ENCODE results near the gene UBE2V1.

UBE2V1 gene

GRCh38 chr20:50054626-50055511 is 58.1 kb downstream of the UBE2V1 start:
- Histone ChIP-seq H2AFZ (ENCODE audit: low read depth, low read length) (no peak overlapping the region), H3K4me1 (ENCODE audit: control insufficient read depth, insufficient read depth, low read depth, low read length) (peaks cover 23% of the 10 kb centered on the region), H3K9ac (ENCODE audit: low read length) (peak overlapping the region; percentile 43), H2BK15ac (ENCODE audit: low read depth, poor library complexity, severe bottlenecking) (no peak overlapping the region), H2BK5ac (ENCODE audit: low read depth, low read length, poor library complexity, severe bottlenecking) (peak overlapping the region; percentile 60), H3K9me3 (ENCODE audit: control insufficient read depth, low read length) (no peaks in the 10 kb centered on the region), H3K27ac (ENCODE audit: low read length, poor library complexity, severe bottlenecking) (peak overlapping the region; percentile 97), H3K27me3 (ENCODE audit: control insufficient read depth in 1 of 2, insufficient read depth in 1 of 2, low read length in 2 of 2) (peaks cover 0 to 16% of the 10 kb centered on the region in 2 experiments), H3K23ac (ENCODE audit: low read length in 2 of 2) (no peak overlapping the region), H3K4me3 (ENCODE audit: insufficient read depth in 1 of 2, low read depth in 1 of 2, low read length in 2 of 2) (no peak overlapping the region), H3K18ac (ENCODE audit: low read depth in 1 of 2, low read length in 2 of 2) (peak overlapping the region; percentile 3 to 63), H4K91ac (ENCODE audit: low read length) (peak overlapping the region; percentile 52), H3K14ac (ENCODE audit: low read length in 2 of 2) (peak overlapping the region in 1 of 2 experiments; percentile 41), H4K8ac (ENCODE audit: low read length) (peak overlapping the region; percentile 33), H3K4me2 (ENCODE audit: low read length, poor library complexity, severe bottlenecking) (peak overlapping the region; percentile 49), H3K4ac (ENCODE audit: low read depth in 1 of 2, low read length in 2 of 2) (peak overlapping the region; percentile 55 to 80), H3K36me3 (ENCODE audit: control insufficient read depth in 1 of 2, insufficient read depth in 2 of 2, low read depth in 1 of 2, low read length in 2 of 2) (no peaks in the 10 kb centered on the region), H2BK12ac (ENCODE audit: low read length in 2 of 2) (peak overlapping the region; percentile 6 to 88), H2AK5ac (ENCODE audit: low read length, severe bottlenecking) (peak overlapping the region; percentile 91), H2BK120ac (ENCODE audit: low read depth, low read length) (peak overlapping the region; percentile 74), H3K79me1 (replicated peaks; ENCODE audit: low read length, poor library complexity, severe bottlenecking) (no peaks in the 10 kb centered on the region)
- no peak for DNase-seq
- 43% methylated on average over 34 of the region's 34 CpGs for WGBS

- H3K9me3 ChIP-seq (ENCODE audit: control insufficient read depth, low read length) = no peaks in the 10 kb centered on the region
- WGBS = 89% methylated on average over 4 of the region's 5 CpGs
- no peak overlapping the region for H3K23ac ChIP-seq (ENCODE audit: low read length in 2 of 2)
- no peak overlapping the region for H4K8ac ChIP-seq (ENCODE audit: low read length)
- H2BK15ac ChIP-seq (ENCODE audit: low read depth, poor library complexity, severe bottlenecking) = no peak overlapping the region
- peaks cover 23% of the 10 kb centered on the region for H3K4me1 ChIP-seq (ENCODE audit: control insufficient read depth, insufficient read depth, low read depth, low read length)
- H2BK12ac ChIP-seq (ENCODE audit: low read length in 2 of 2) = no peak overlapping the region
- H3K4me3 ChIP-seq (ENCODE audit: insufficient read depth in 1 of 2, low read depth in 1 of 2, low read length in 2 of 2) = no peak overlapping the region
- H2AFZ ChIP-seq (ENCODE audit: low read depth, low read length) = no peak overlapping the region
- H3K27me3 ChIP-seq (ENCODE audit: control insufficient read depth in 1 of 2, insufficient read depth in 1 of 2, low read length in 2 of 2) = peaks cover 0 to 16% of the 10 kb centered on the region in 2 experiments
- H3K79me1 ChIP-seq (replicated peaks; ENCODE audit: low read length, poor library complexity, severe bottlenecking) = no peaks in the 10 kb centered on the region
- peak overlapping the region; percentile 0 for H4K91ac ChIP-seq (ENCODE audit: low read length)
- no peak for DNase-seq
- peak overlapping the region; percentile 91 for H2AK5ac ChIP-seq (ENCODE audit: low read length, severe bottlenecking)
- H3K14ac ChIP-seq (ENCODE audit: low read length in 2 of 2) = no peak overlapping the region
- H2BK5ac ChIP-seq (ENCODE audit: low read depth, low read length, poor library complexity, severe bottlenecking) = no peak overlapping the region
- peak overlapping the region; percentile 51 for H3K27ac ChIP-seq (ENCODE audit: low read length, poor library complexity, severe bottlenecking)
- H3K4me2 ChIP-seq (ENCODE audit: low read length, poor library complexity, severe bottlenecking) = no peak overlapping the region
- no peaks in the 10 kb centered on the region for H3K36me3 ChIP-seq (ENCODE audit: control insufficient read depth in 1 of 2, insufficient read depth in 2 of 2, low read depth in 1 of 2, low read length in 2 of 2)
- no peak overlapping the region for H3K18ac ChIP-seq (ENCODE audit: low read depth in 1 of 2, low read length in 2 of 2)
- H3K9ac ChIP-seq (ENCODE audit: low read length) = no peak overlapping the region
- no peak overlapping the region for H2BK120ac ChIP-seq (ENCODE audit: low read depth, low read length)
- no peak overlapping the region for H3K4ac ChIP-seq (ENCODE audit: low read depth in 1 of 2, low read length in 2 of 2)
Observed at GRCh38 chr20:50054231-50054547, 58.8 kb downstream of the UBE2V1 start.

- H3K18ac ChIP-seq (ENCODE audit: low read depth in 1 of 2, low read length in 2 of 2) = peak overlapping the region in 1 of 2 experiments; percentile 32
- no peak overlapping the region for H3K9ac ChIP-seq (ENCODE audit: low read length)
- H3K4me3 ChIP-seq (ENCODE audit: insufficient read depth in 1 of 2, low read depth in 1 of 2, low read length in 2 of 2) = no peak overlapping the region
- H4K91ac ChIP-seq (ENCODE audit: low read length) = no peak overlapping the region
- no peak overlapping the region for H2AFZ ChIP-seq (ENCODE audit: low read depth, low read length)
- no peak overlapping the region for H3K4ac ChIP-seq (ENCODE audit: low read depth in 1 of 2, low read length in 2 of 2)
- H3K27ac ChIP-seq (ENCODE audit: low read length, poor library complexity, severe bottlenecking) = no peak overlapping the region
- no peak overlapping the region for H3K14ac ChIP-seq (ENCODE audit: low read length in 2 of 2)
- H3K9me3 ChIP-seq (ENCODE audit: control insufficient read depth, low read length) = no peaks in the 10 kb centered on the region
- DNase-seq = no peak
- no peaks in the 10 kb centered on the region for H3K36me3 ChIP-seq (ENCODE audit: control insufficient read depth in 1 of 2, insufficient read depth in 2 of 2, low read depth in 1 of 2, low read length in 2 of 2)
- H3K4me2 ChIP-seq (ENCODE audit: low read length, poor library complexity, severe bottlenecking) = no peak overlapping the region
- no peak overlapping the region for H2BK5ac ChIP-seq (ENCODE audit: low read depth, low read length, poor library complexity, severe bottlenecking)
- no peak overlapping the region for H4K8ac ChIP-seq (ENCODE audit: low read length)
- no peak overlapping the region for H2BK120ac ChIP-seq (ENCODE audit: low read depth, low read length)
- H3K27me3 ChIP-seq (ENCODE audit: control insufficient read depth in 1 of 2, insufficient read depth in 1 of 2, low read length in 2 of 2) = peaks cover 0 to 16% of the 10 kb centered on the region in 2 experiments
- peak overlapping the region in 1 of 2 experiments; percentile 19 for H3K23ac ChIP-seq (ENCODE audit: low read length in 2 of 2)
- WGBS = 92% methylated on average over 17 of the region's 19 CpGs
- no peak overlapping the region for H2BK12ac ChIP-seq (ENCODE audit: low read length in 2 of 2)
- no peaks in the 10 kb centered on the region for H3K79me1 ChIP-seq (replicated peaks; ENCODE audit: low read length, poor library complexity, severe bottlenecking)
- peaks cover 23% of the 10 kb centered on the region for H3K4me1 ChIP-seq (ENCODE audit: control insufficient read depth, insufficient read depth, low read depth, low read length)
- no peak overlapping the region for H2BK15ac ChIP-seq (ENCODE audit: low read depth, poor library complexity, severe bottlenecking)
- H2AK5ac ChIP-seq (ENCODE audit: low read length, severe bottlenecking) = peak overlapping the region; percentile 91
Observed at GRCh38 chr20:50053362-50054230, 59.4 kb downstream of the UBE2V1 start.
